Activated CD4-positive, alpha-beta T cell treated with anti-CD3 and anti-CD28 coated beads, Interleukin-2, amount 50 U/mL, for 24 hours (primary cell): Measurements from ENCODE around the gene SYT6.

Source experiments
- DNase-seq, 2 donors: peaks; one replicate each; pipeline ENCODE4 v3.0.0-alpha.2; 2020; ENCODE audit warnings: low read depth in 1 of 2, low spot score in 1 of 2

Gene SYT6, protein sequence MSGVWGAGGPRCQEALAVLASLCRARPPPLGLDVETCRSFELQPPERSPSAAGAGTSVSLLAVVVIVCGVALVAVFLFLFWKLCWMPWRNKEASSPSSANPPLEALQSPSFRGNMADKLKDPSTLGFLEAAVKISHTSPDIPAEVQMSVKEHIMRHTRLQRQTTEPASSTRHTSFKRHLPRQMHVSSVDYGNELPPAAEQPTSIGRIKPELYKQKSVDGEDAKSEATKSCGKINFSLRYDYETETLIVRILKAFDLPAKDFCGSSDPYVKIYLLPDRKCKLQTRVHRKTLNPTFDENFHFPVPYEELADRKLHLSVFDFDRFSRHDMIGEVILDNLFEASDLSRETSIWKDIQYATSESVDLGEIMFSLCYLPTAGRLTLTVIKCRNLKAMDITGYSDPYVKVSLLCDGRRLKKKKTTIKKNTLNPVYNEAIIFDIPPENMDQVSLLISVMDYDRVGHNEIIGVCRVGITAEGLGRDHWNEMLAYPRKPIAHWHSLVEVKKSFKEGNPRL

DNA sequence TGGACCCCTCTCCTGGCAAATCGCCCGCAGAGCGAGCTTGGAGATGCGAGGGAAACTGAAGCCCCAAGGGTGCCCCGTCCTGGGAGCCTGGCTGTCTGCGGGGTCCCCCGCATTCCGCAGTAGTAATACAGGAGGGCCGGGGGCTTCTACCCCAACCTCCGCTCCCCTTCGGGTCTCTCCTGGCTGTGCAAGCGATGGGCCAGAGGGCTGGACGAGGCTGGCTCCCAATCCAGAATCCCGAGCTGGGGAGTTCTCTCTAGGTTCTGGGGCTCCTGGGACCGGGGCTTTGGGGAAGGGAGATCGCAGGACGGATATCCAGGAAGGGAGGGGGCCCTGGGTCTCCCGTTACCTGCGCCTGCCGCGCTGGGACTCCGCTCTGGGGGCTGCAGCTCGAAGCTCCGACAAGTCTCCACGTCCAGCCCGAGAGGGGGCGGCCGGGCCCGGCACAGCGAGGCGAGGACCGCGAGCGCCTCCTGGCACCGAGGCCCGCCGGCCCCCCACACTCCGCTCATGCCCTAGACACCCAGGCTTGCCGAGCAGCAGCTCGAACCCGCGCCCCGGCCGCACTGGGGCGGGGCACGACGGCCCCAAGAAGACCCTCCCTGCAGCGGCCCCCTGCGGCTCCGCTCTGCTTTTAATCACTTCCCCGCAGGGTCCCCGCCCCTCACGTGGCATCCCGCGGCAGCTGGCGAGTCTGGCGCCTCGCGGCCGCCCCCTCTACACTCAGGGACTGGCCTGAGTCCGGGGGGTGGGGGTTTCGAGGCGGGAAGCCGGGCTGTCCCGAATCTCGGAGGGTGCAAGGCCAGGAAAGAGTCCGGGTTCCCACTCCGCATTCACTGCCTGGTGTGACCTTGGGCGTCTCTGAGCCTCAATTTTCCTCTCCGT lies at the start of gene SYT6:
TSS of gene SYT6 (minus strand) at position 609 of the 885 bp plus-strand sequence. CDS start at position 512, 97 bp downstream.
- DNase-seq: no peak

DNA sequence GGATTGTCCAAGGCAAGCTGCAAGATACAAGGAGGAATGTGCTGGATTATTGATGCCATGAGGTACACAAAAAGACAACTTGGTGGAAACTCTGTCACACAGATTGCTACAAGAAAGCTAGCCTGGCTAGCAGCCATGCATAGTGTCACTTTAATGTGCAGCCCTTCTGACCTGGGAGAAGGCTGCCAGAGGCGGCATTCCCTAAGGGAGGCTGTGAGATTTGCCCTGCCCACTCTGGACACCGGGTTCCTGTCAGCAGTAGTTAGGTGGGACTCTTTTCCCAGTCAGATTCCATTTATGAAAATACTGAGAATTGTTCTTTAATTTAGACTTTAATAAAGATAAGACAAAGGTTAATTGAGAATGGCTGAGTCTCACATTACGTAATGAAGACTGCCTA lies 47.8 kb upstream of the SYT6 start:
- DNase-seq: no peak

DNA sequence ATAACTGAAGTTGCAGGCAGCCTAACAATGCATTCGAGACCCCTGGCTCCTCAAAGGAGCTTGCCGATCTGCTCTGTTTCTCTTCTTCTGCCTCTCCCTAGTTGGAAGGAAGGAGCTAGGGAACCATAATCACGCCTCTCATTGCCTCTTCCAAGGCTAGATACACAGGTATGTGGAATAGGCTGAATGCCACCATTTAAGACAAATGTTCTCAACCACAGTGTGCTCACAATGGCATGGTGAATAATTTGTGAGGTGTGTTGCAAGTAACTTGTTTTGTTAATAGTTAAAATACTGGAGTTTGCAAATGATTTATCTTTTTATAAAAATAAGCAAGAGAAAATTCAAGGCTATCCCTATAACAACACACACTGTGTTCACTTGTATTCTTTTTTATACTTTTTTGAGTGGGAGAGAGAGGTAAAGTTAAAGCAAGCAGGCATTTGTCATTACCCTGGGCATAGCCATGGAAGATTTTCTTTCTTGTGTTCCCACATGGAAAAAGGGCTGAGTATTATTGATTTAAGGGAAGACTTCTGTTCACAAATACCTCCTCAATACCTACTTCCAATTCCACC lies 45.4 kb upstream of the SYT6 start:
- no peak for DNase-seq

DNA sequence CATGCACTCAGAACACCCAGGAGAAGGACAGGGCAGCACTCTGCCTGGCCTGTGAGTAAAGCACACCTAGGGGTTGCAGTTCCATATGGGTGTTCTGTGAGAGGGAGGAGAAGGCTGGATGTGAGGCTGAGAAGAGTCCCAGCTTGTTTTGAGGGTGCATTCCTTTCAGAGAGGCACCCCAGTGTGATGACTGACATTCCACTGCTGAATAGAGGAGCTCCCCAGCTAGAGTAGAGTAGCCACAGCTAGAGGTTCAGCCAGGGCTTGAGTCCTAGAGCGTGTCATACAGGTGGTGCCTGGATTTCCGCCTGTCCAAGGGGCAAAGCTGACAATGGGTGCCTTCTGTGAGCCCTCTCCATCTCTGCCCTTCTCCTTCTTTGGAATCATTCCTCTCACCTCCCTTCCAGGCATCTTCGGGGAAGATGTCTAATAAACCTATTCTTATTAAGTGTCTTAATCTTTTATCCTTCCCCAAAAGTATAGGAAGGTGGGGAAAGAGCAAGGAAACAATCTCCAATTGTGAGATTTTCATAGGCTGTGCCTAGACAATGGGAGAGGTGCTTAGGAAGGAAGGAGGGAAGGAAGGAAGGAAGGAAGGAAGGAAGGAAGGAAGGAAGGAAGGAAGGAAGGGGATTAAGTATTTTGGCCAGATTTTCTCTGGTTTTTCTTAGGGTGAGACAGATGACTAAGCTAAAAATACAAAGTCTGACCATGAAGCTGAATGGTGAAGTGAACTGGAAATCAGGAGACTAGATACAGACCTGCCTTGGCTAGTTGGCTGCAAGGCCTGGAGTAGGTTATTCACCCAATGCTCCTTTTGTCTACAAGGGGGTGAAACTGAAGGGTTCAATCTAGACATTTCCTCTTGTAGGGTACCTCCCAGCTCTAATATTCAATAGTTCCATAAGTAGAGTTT lies 43.6 kb upstream of the SYT6 start:
- no peak for DNase-seq

DNA sequence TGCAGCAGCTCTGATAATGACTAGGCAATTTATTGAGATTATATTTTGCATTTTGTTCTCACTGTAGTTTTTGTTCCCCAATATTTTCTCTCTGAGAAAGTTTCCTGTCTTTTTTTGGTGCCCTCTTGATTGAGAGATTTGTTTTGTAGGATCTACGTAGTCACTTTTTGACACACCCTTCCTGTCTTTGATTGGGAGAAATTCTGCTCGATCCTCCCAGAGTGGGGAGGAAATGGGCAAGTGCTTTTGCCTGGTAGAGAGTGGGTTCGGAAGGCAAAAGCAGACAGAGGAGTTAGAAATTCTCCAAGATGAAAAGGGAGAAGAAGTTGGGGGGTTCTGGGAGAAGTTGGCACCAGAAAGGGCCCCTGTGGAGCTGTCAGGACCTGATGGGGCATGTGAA lies 42.1 kb upstream of the SYT6 start:
- DNase-seq: no peak

DNA sequence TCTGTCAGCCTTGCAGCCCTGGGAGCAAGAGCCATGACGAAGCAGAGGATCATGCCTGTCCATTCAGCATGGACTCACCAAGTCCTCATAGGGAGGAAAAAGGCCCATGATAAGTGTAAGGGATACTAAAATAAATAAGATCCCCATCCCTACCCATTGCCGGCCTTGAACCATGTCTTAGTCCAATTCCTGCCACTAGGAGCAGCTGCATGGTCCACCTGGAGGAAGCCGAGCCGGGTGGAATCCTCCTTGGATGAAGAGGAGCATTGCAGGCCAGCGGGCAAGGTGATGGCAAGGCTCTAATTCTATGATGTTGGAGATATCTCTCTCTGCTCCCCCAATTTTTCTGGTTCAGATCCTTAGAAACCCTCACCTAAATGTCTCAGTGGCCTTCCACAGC lies 38.7 kb upstream of the SYT6 start:
- no peak for DNase-seq

DNA sequence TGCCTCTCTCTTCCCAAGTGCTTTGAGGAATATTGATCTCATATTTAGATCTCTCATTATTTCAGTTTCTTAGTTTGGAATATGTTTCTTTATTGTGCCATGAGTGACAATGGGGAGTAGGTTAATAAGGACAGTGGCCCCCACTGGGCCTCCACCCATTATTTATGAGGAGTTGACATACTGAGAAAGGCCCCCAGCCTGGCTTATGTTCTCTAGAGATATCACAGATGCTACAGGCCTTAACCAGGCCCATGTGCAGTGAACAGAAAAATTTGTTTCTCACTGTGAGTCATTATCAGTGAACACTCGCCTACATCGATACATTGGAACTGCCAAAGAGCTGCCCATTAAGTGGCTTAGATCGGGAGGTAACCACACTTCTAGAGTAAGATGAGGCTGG lies 35.7 kb upstream of the SYT6 start:
- DNase-seq: no peak

DNA sequence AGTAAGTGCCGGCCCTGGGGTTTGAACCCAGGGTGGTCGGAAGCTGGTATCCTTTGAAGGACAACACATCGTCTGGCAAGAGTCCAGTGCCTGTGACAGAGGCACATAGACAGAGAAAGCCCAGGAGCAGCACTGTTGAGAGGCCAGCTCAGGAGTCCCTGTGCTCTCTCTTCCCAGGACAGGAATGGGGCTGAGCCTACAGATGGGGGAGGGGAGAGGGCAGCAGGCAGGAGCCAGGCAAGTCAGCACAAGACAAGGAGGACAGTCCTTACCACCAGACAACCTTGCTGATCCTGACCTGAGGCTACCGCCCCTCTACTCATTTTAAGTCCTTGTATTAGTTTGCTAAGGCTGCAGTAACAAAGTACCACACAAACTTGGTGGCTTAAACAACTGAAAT lies 27.7 kb upstream of the SYT6 start:
- no peak for DNase-seq

DNA sequence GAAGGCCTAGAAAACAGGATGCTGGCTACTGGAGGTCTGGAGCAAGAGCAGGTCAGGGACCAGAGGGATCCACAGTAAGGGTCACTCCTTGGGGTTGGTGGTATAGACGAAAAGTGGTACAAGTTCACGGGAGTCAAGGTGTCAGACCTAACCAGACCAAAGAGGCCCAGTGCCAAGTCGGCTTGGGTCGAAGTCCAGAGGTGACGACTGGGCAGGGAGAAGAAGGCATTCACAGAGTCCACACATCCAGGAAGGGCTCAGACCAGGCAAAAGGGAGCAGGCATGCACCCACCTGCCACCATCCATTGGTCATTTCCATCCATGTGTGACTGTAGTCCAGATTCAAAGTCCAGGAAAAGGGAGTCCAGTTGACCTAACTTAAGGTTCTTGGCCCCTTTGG lies 27.1 kb upstream of the SYT6 start:
- no peak for DNase-seq

DNA sequence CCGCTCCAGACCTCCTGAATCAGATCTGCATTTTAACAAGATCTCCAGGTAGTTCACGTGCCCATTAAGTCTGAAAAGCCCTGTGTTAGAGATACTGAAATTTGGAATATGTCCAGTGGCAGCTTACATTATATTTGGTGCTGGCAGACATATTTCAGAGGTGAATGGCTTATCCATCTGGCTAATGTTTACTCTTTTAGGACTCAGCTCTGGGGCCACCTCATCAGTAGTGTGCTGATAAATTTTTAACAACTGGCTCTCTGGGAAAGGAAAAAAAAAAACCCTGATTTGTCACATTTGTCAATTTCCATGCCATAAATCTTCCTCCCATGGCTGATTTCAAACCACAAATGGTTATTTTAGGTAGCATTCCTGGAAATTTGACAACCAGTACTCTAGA lies 25.3 kb upstream of the SYT6 start:
- DNase-seq: no peak

DNA sequence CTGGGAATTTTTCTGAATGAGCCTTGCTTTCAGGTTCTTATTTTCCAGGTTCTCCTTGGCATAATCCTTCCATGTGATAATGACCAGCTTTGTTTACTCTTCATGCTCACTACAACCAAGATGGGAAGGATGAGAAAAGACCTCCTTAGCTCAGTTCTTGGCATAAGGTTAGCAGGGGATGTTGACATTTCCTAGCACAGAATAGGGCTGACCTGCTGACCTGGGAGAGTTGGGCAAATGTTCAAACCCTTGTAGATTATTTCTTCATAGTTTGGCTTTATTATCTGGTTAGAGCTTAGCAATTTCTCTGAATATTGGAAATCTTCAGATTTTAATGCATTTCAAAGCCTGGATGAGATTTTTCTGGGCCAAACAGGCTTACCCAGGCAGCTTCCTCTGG lies 23.6 kb upstream of the SYT6 start:
- DNase-seq: no peak

DNA sequence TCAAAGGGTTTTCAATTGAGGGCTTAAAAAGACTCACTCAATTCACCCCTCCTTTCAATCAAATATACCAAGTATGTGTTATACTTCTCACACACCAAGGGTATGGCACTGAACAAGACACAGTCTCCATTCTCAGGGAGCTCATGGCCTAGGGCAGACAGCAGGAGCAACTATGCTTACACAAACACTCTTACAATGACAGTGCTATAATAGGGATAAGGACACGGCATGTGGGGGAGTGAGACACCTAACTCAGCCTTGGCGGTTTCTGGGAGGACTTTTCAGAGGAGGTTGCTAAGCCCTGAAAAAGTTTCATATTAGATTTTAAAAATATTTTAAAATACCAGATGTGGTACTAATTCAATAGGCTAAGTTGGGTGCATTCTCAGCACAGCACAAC lies 22.7 kb upstream of the SYT6 start:
- DNase-seq: no peak

DNA sequence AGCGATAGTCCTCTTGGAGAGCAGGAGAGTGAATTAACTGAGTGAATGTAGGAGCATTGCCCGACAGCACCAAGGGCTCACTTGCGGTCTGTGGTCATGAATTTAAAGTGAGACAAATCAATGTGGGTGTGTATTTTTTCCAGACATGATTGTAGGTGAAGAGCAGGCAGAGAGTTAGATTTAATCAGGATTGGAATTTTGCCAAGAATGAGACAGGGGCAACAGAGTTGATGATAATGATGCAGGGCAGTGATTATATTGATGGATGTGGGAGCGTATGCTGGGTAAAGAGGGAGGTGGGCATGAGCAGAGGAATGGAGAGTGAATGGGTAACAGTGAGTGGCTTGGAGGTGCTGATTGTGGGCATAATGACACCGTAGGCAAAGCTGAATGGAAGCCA lies 20.0 kb upstream of the SYT6 start:
- DNase-seq: no peak

DNA sequence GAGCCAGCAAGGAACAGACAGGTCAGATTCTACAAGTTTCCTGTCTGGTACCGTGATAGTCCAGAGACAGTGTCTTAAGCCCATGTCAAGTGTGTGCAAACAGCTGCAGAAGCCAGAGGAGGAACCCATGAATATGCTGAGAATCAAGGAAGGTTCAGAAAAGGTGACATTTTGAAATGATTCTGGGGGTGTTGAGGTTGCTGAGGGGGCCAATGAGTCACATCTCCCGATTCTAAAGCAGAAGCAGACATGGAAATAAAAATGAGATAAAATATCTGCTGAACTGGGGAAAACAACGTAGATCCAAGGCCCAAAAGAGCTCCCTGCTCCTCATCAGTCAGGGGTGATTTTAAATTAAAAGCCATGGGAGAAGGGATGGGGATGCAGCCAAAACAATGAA lies 15.8 kb upstream of the SYT6 start:
- DNase-seq: no peak

DNA sequence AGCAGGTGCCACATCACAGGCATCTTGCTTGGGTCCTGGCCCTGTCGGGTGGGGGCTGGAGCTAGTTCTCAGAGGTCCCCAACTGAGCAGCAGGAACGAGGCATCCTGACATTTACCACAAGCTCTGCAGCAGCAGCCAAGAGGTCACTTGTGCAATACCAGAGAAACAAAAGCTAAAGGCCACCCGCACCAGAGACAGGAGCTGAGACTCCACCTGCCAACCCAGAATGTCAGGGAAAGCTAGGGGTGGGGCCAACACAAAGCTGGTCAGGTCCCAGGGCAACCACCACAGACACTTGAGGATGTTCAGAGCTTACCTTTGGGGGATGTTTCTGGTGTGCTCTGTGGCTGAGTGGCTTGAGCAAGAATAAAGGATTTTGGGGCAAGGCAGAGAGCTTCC lies 13.6 kb upstream of the SYT6 start:
- DNase-seq: no peak

DNA sequence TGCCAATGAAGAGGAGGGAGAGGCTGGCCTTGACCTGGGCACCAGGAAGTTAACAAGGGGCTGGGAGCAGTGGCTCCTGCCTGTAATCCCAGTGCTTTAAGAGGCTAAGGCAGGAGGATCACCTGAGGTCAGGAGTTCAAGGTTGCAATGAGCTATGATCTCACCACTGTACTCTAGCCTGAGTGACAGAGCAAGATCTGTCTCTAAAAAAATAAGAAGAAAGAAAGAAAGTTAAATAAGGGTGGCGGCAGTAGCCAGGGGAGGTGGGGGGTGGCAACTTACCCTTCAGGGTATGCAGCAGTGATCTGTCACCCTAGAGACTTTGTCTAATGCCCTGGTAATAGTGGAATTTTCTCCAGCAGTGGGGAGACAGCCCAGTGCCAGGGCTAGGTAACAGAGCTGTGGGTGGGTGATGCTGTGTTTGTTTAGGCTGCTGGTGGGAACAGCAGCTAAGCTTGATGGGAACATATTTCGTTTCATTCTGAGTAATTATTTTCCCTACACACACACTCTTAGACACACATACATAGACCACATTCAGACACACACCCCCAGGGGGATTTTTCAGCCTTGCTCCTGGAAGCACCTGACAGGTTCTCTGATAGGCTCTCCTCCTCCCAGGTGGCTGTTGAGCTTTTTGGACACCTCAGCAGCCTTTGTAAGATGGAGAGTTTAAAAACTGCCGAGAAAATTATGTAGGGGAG lies 11.3 kb upstream of the SYT6 start:
- DNase-seq: no peak

DNA sequence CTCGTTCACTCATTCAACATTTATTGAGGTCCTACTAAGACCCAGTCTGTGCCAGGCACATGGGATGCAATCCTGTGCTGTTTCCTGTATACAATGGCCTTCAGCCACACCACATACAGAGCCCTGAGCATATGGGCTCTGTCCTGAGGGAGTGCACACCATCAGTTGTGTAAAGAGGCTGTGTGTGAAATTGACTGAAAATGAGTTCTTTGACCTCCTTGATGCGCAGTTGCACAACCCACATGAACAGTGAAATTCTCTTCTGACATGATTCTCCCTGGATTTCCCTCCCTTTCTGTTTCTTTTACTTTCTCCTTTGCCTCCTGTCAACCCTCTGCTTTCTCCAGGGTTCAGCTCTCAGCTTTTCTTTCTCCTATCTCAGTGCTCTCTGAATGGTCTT lies 6.3 kb upstream of the SYT6 start:
- DNase-seq: no peak

DNA sequence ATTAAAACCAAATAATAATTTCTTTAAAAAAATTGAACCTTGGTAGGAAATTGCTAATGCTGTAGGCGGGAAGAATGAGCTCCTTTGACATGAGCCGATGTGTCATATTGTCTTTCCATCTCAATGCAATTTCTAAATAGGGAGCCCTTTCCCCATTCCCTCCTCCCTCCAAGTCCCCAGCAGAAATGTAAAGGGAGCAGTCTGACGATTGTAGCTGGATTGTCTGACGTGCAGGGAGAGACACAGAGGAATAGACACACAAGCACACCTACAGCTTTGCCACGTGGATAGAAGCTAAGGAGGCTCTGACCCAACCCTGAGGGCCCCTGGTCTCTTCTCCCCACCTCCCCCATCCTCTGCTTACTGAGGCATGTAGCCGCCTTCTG lies 3.6 kb upstream of the SYT6 start:
- DNase-seq: no peak

DNA sequence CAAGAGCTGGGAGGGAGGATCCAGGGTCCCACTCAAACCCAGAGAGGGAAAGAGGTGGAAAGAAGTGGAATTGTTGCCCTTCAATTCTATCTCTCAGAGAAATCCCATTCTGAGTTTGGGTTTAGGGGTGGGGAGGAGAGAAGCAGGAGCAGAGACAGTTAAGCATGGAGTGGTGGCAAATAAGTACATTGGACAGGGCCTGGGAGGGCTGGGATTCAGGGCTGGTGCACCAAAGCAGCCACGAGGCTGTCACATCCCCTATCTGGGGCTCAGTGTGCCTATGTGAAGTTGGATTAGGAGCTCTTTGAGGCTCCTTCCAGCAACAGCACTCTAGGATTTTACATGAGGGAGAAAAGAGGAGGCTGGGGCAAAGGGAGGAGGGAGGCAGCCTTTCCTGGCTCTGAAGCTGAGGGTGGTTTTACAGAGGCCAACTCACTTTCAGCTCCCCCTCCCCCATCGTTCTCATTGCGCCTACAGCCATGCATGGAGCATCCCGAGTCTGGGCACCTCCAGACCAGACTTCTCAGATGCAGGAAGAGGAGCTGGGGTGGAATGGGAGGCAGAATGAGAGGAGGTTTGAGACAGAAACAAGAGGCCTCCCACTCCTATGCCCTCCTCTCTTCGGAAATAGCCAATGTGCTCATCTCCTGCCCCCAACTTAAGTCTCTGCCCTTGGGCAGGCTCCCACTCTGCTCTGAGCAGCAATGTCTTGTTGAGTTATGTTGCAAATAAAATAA lies 3.0 kb upstream of the SYT6 start:
- no peak for DNase-seq

DNA sequence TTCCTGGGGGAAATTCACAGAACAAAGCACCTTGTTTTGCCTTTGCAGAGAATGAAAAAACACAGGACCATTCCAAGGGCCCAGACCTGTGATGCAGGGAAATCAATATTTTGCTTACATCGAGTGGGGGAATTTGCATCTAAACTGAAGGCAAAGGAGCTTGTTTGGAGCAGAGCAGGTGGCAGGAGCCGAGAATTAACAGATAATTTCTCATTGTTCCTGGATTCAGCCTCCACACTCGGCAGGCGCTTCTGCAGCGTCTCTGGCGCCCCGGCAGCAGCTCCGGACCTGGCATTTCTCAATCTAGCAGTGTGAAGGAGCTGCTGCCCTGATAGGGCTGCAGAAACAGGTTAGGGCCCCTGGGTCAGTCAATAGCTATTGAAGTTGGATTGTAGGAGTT lies 2.0 kb upstream of the SYT6 start:
- no peak for DNase-seq
